GM18498 (cell line): Measurements from ENCODE around the gene MYL1.
A peak's percentile ranks its signal among the peaks of the same experiment; 100 is the strongest.

ENCODE experiments used
- ATAC-seq: cut with Tn5 transposase; IDR thresholded peaks from one replicate; pipeline ENCODE4 v1.9.1; 2021; ENCODE audit warnings: mild to moderate bottlenecking, moderate library complexity; ENCODE audit not compliant: unreplicated experiment

MYL1 gene

DNA sequence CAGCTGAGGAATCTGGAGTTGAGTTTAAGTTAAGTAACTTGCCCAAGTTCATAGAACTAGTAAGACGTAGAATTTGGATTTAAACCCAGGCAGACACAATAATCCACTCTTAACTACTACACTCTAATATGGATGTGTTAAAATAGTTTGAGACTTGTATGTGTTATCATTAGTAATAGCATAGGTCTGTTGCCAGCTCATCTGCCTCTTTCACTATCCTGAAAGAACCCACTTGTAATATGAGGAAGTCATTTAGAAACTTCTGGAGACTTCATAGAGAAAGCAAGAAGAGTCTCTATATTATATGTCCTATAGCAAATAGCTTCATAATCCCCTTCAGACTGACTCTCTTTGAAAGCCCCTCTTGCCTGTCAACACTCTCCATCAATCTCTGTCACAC is 46.7 kb downstream of the MYL1 start:
- no peak for ATAC-seq

DNA sequence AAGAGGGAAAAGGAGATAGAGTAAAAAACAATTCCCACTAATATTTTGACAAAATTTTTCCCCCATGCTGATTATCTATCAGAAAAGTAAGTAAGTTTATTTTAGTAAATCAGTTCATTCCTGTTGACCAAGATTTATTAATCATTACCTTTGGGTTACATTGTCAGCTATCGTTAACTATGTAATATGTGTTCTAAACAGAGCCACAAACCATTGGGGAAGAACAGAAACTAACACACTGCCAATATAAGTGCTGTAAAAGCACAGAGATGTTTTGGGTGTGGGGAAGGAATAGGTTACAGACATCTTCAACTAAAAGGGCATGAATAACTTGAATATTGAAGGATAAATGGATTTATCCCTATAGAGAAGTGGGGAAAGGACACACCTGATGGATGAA is 47.3 kb downstream of the MYL1 start:
- ATAC-seq = no peak

DNA sequence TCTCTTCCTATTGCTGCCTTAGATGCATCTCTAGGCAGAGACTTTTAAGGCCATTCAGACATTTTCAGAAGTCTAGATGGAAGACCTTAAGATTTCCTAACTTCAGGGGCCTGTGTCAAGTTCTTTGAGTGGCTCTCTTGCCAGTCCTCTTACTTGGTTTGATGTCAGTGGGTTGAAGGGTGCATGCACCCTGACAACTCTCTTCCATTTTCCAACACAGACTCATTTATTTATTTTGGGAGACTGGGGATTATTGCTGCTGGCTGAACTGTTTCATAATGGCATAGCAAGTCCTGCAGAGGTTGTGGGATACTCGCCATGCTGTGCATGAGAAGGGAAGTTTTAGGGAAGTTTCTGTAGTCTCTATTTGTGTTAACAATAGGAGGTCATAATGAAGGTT is 50.7 kb downstream of the MYL1 start:
- ATAC-seq = no peak

GRCh38 chr2:210263841-210264240 is 51.1 kb downstream of the MYL1 start:
- ATAC-seq = no peak

DNA sequence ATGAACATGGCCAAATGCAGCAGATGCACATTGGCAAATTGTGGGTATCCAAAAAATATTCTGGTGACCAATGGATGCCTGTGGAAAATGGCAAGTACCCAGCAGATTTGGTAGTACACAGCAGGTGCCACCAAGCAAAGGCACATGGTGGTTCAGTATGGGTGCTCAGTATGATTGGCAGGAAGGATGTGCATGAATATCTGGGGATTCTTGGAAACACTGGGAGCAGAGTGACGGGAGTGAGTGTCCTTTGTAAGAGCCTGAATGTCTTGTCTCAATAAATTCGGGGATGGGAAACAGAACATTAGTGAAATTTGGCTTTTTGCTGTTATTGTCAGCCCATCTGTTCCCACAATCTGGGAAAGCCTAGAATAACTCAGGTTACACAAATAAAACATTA is 52.9 kb downstream of the MYL1 start:
- ATAC-seq = no peak

GRCh38 chr2:210259687-210260086 is 55.3 kb downstream of the MYL1 start:
- peak; percentile 52 for ATAC-seq

DNA sequence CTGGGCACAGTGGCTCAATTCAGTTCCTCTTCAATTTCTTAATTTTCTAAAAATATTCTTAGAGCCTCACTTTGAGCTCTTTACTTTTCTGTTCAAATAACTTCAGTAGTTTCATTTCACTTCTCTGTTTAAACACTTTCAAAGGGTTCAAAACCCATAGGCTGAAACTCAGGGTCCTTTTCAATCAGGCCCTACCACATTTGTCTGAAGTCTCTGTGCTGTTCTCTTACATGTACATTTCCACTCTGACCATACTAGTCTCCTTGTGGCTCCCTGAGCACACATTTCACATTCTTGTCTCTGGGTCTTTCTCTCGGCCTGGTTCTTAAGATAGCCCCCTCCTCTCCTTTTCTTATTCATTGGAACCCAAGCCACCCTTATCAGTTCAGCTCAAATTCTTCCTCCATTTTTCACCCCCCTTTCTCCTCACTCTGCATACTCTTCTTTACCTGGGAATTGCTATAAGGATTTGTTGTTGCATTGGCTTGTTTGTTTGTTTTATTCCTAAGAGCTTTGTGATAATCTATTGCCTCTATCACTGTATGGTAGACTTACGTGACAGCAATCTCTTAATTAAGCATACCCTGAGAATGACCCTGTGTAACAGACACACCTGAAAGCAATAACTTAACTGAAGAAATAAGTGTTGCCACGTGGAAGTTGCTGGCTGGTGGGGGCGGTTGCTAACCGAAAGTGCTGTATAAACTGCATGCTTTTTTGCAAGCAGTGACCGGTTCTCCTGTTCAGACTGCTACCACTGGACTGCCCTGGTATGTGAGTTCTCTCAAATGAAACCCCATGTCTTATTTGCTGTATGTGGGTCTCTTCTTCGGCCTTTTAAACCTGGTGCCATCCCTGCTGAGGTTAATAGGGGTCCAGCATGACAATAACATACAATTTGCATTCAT is 62.0 kb downstream of the MYL1 start:
- no peak for ATAC-seq

- ATAC-seq = no peak
Observed at GRCh38 chr2:210250622-210251021, 64.4 kb downstream of the MYL1 start.
